HepG2 (cell line): ENCODE results near the gene STX12. TPM values are rescaled to one million over a fixed set of nuclear protein-coding genes. Genes with fewer than 3 reads are reported as not detected.

Source experiments
- ARID5B ChIP-seq: IDR thresholded peaks from 2 replicates; pipeline ENCODE4 v1.4.0; 2020; ENCODE audit warnings: mild to moderate bottlenecking, missing genetic modification reagents
- ETS1 ChIP-seq: sonication (generic); formaldehyde crosslinking; IDR thresholded peaks from 2 replicates; pipeline ENCODE4 v1.4.0; 2020; ENCODE audit warnings: missing genetic modification reagents
- HNRNPH1 ChIP-seq: fragments of 200-400 bp; formaldehyde crosslinking; optimal IDR thresholded peaks from 2 replicates; pipeline ENCODE3; 2017; ENCODE audit warnings: mild to moderate bottlenecking, low read depth, low read length
- MAFF ChIP-seq: IDR thresholded peaks from 2 replicates; pipeline ENCODE4 v1.6.1; 2011; ENCODE audit warnings: low read depth, low read length, improper control_type of control experiment
- MBNL3 ChIP-seq: fragments of 250-450 bp; sonication (Bioruptor Pico); conservative IDR thresholded peaks from 2 replicates; pipeline ENCODE4 v1.8.0; 2022; ENCODE audit warnings: mild to moderate bottlenecking, inconsistent platforms
- RARG ChIP-seq: sonication (generic); formaldehyde crosslinking; IDR thresholded peaks from 2 replicates; pipeline ENCODE4 v1.4.0; 2020; ENCODE audit warnings: low read depth, mild to moderate bottlenecking, missing genetic modification reagents
- SPEN ChIP-seq: sonication (generic); formaldehyde crosslinking; IDR thresholded peaks from 2 replicates; pipeline ENCODE4 v1.5.1; 2020; ENCODE audit warnings: low read depth, mild to moderate bottlenecking, missing genetic modification reagents
- SUZ12 ChIP-seq: fragments of 150-350 bp; IDR thresholded peaks from 2 replicates; pipeline ENCODE4 v1.6.1; 2014; ENCODE audit warnings: low read depth, low read length
- ZBTB1 ChIP-seq: sonication (generic); formaldehyde crosslinking; IDR thresholded peaks from 2 replicates; pipeline ENCODE4 v1.4.0; 2020; ENCODE audit warnings: missing genetic modification reagents, borderline replicate concordance
- ZKSCAN5 ChIP-seq: sonication (generic); formaldehyde crosslinking; IDR thresholded peaks from 2 replicates; pipeline ENCODE4 v1.5.1; 2020; ENCODE audit warnings: mild to moderate bottlenecking, missing genetic modification reagents
- ZNF143 ChIP-seq: sonication (generic); formaldehyde crosslinking; IDR thresholded peaks from 2 replicates; pipeline ENCODE4 v1.4.0; 2020; ENCODE audit warnings: missing genetic modification reagents
- ZNF274 ChIP-seq: sonication (generic); formaldehyde crosslinking; IDR thresholded peaks from 2 replicates; pipeline ENCODE4 v1.5.1; 2020; ENCODE audit warnings: mild to moderate bottlenecking, missing genetic modification reagents
- ZNF30 ChIP-seq: sonication (generic); formaldehyde crosslinking; IDR thresholded peaks from 2 replicates; pipeline ENCODE4 v1.5.0; 2020; ENCODE audit warnings: mild to moderate bottlenecking, missing genetic modification reagents
- ZNF460 ChIP-seq: sonication (generic); formaldehyde crosslinking; IDR thresholded peaks from 2 replicates; pipeline ENCODE4 v1.5.1; 2020; ENCODE audit warnings: missing genetic modification reagents, mild to moderate bottlenecking, borderline replicate concordance
- ZNF577 ChIP-seq: sonication (generic); formaldehyde crosslinking; IDR thresholded peaks from 2 replicates; pipeline ENCODE4 v1.4.0; 2020; ENCODE audit warnings: mild to moderate bottlenecking, low read depth, missing genetic modification reagents, borderline replicate concordance
- ZNF652 ChIP-seq: IDR thresholded peaks from 2 replicates; pipeline ENCODE4 v1.6.1; 2016; ENCODE audit warnings: low read depth, borderline replicate concordance
- ZNF772 ChIP-seq: sonication (generic); formaldehyde crosslinking; IDR thresholded peaks from 2 replicates; pipeline ENCODE4 v1.5.0; 2020; ENCODE audit warnings: mild to moderate bottlenecking, missing genetic modification reagents
- ZNF780A ChIP-seq: sonication (generic); formaldehyde crosslinking; IDR thresholded peaks from 2 replicates; pipeline ENCODE4 v1.8.0; 2022; ENCODE audit warnings: mild to moderate bottlenecking, missing genetic modification reagents, moderate library complexity
- ZNF781 ChIP-seq: sonication (generic); formaldehyde crosslinking; IDR thresholded peaks from 2 replicates; pipeline ENCODE4 v1.5.1; 2020; ENCODE audit warnings: borderline replicate concordance, mild to moderate bottlenecking, missing genetic modification reagents; ENCODE audit errors: not compliant biosample characterization
- ZNF788 ChIP-seq: sonication (generic); formaldehyde crosslinking; IDR thresholded peaks from 2 replicates; pipeline ENCODE4 v1.5.0; 2020; ENCODE audit warnings: mild to moderate bottlenecking, missing genetic modification reagents, borderline replicate concordance
- polyA plus RNA-seq, 8 experiments: library from polyadenylated mRNA; depleted of rRNA in 3 of 8; stranded (reverse) in 7 of 8; unstranded in 1 of 8; fragments of >200 nt; fragmentation: Illumina TruSeq in 4 of 8; extraction: Trizol in 4 of 8; gene quantifications; 2 replicates each; pipeline versions ENCODE4 v1.2.1 to v1.2.3, GENCODE V29; 2011 to 2016; ENCODE audit warnings: low read depth in 4 of 8, missing spikeins in 1 of 8, mixed read lengths in 1 of 8; ENCODE audit not compliant: insufficient read depth in 1 of 8
- total RNA-seq, 5 experiments: library from RNA; depleted of rRNA; stranded (reverse); fragments of >200 nt; fragmentation: Illumina TruSeq; extraction: Trizol; gene quantifications; 2 replicates each; pipeline ENCODE4 v1.2.3, GENCODE V29; 2016; ENCODE audit warnings: low read depth in 1 of 5
- TF ChIP-seq, protein P1 (sequence below): sonication (generic); formaldehyde crosslinking; IDR thresholded peaks from 2 replicates; pipeline ENCODE4 v1.5.1; 2020; ENCODE audit warnings: missing genetic modification reagents, mild to moderate bottlenecking, borderline replicate concordance
- TF ChIP-seq, protein P2 (sequence below): IDR thresholded peaks from 2 replicates; pipeline ENCODE4 v1.6.1; 2016; ENCODE audit warnings: missing compliant biosample characterization, missing genetic modification reagents, borderline replicate concordance

The STX12 gene
- total and polyA plus RNA-seq, 2 of the 13 experiments (the other 11 are each of a cell fraction or from before 2014, with no cell fraction given): 9.0 to 19.7 TPM

- TF ChIP-seq ARID5B (no peak), HNRNPH1 (peak; percentile 80), ZNF577 (CRISPR knock-in tag) (no peak), ZNF780A (CRISPR knock-in tag) (no peak), ZBTB1 (CRISPR knock-in tag) (no peak), ZNF781 (CRISPR knock-in tag) (no peak), ZNF652 (peak; percentile 12; the same call in 1 of the 2 replicates), SUZ12 (peak; percentile 44), ZKSCAN5 (CRISPR knock-in tag) (no peak), ZNF274 (peak; percentile 71; the same call in 1 of the 2 replicates), SPEN (CRISPR knock-in tag) (peak; percentile 68; the same call in 1 of the 2 replicates), ZNF788 (CRISPR knock-in tag) (peak; percentile 58; the same call in 1 of the 2 replicates), ZNF143 (CRISPR knock-in tag) (peak; percentile 93), ZNF772 (CRISPR knock-in tag) (0 out of 2 replicates have a peak, but pooled peaks have one; percentile 78), ETS1 (CRISPR knock-in tag) (no peak), ZNF460 (CRISPR knock-in tag) (no peak), ZNF30 (CRISPR knock-in tag) (peak; percentile 29; the same call in 1 of the 2 replicates), MBNL3 (no peak), MAFF (no peak), RARG (CRISPR knock-in tag) (no peak)
- TF ChIP-seq, protein P1, sequence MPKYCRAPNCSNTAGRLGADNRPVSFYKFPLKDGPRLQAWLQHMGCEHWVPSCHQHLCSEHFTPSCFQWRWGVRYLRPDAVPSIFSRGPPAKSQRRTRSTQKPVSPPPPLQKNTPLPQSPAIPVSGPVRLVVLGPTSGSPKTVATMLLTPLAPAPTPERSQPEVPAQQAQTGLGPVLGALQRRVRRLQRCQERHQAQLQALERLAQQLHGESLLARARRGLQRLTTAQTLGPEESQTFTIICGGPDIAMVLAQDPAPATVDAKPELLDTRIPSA: no peak
- TF ChIP-seq, protein P2, sequence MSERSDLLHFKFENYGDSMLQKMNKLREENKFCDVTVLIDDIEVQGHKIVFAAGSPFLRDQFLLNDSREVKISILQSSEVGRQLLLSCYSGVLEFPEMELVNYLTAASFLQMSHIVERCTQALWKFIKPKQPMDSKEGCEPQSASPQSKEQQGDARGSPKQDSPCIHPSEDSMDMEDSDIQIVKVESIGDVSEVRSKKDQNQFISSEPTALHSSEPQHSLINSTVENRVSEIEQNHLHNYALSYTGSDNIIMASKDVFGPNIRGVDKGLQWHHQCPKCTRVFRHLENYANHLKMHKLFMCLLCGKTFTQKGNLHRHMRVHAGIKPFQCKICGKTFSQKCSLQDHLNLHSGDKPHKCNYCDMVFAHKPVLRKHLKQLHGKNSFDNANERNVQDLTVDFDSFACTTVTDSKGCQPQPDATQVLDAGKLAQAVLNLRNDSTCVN (CRISPR knock-in tag): 0 out of 2 replicates have a peak, but pooled peaks have one; percentile 66
Observed at GRCh38 chr1:27830621-27831440, 57.8 kb downstream of the STX12 start, which contains the start of gene PPP1R8 (continued).
